ENCODE data around the gene IFT57. TPM values are rescaled to one million over a fixed set of nuclear protein-coding genes. Genes with fewer than 3 reads are reported as not detected.

Gene IFT57
- total and polyA plus RNA-seq, 2 experiments from 2014 or later = 28.6 to 49.0 TPM

DNA sequence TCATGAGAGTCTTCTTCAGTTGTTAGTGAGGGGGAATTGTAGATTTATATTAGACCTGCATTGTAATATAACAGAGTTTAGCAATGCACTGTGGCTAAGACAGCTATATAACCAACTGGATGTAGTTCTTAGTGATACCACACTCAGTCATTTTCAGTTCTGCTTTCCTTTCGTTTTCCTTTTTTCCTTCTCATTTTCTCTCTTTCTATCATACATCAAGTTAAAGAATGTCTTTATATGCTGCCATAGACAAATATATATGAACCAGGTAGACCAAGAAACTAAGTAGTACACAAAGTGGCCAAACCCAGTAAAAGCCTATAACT, 87.7 kb downstream of the IFT57 start:
- no peak for TF ChIP-seq CREB1 (CRISPR knock-in tag; IDR thresholded peaks at IDR 0.05; ENCODE audit: low read depth)
- Histone ChIP-seq H4K20me1 (replicated peaks; ENCODE audit: insufficient read depth) (no peaks in the 10 kb centered on the region), H3K4me3 (no peak overlapping the region), H3K4me2 (no peak overlapping the region), H3K36me3 (ENCODE audit: insufficient read depth) (no peaks in the 10 kb centered on the region), H3K9me2 (ENCODE audit: insufficient read depth) (no peaks in the 10 kb centered on the region), H3K27me3 (ENCODE audit: insufficient read depth) (no peaks in the 10 kb centered on the region), H3K4me1 (ENCODE audit: insufficient read depth) (peaks cover 6% of the 10 kb centered on the region), H3F3A (replicated peaks; ENCODE audit: low read depth) (no peaks in the 10 kb centered on the region), H2AFZ (peak overlapping the region; percentile 25), H3K79me2 (replicated peaks; ENCODE audit: insufficient read depth) (no peaks in the 10 kb centered on the region), H3K27ac (ENCODE audit: low read depth) (no peak overlapping the region)
- Mint-ChIP-seq H3K27me3 (ENCODE audit: insufficient read depth, low read depth, poor library complexity) (peaks cover 3% of the 10 kb centered on the region), H3K4me1 (peaks cover 10% of the 10 kb centered on the region), H3K27ac (no peak overlapping the region), H3K4me3 (no peak overlapping the region), H3K9me3 (no peaks in the 10 kb centered on the region), H3K36me3 (ENCODE audit: low read depth) (no peaks in the 10 kb centered on the region)
- ATAC-seq = no peak
- DNase-seq (ENCODE audit: low spot score) = no peak

DNA sequence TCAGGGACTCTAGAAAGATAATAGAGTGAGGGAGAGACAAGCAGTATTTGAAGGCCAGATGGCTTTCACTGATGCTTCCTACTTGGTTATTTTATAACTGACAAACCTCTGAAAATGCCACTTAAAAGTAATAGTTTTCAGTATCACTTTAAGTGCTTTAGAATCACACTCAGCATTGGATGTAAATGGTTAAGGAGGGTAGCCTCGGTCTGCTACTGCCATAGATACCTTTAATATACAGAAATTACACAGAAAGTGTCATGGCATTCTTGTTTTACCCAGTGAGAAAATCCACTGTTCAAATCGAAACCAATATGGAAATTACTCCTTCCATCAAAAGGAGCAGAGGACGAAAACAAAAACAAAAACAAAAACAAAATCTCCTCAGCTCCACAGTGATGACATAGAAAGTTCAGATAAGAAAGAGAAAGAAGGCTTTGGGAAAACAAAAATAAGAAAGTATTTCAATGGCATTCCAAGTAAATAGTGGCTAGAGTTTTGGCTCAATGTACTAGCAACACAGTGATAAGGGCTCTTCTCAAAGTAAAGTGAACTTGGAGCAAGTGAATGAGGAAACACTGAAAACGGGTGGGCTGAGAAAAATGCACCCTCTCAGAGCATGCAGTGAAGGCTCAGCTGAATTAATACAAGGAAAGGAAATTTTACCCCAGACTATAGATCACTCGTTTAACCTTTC, 88.2 kb downstream of the IFT57 start:
- H3K27me3 Mint-ChIP-seq (ENCODE audit: insufficient read depth, low read depth, poor library complexity) = peaks cover 2% of the 10 kb centered on the region
- Histone ChIP-seq H4K20me1 (replicated peaks; ENCODE audit: insufficient read depth) (no peaks in the 10 kb centered on the region), H3K4me3 (no peak overlapping the region), H3K4me1 (ENCODE audit: insufficient read depth) (peaks cover 6% of the 10 kb centered on the region), H3K27ac (ENCODE audit: low read depth) (no peak overlapping the region), H3K4me2 (no peak overlapping the region), H3K9me2 (ENCODE audit: insufficient read depth) (0 out of 2 replicates have a peak, but pooled peaks cover under 1% of the 10 kb centered on the region), H3F3A (replicated peaks; ENCODE audit: low read depth) (no peaks in the 10 kb centered on the region), H3K36me3 (ENCODE audit: insufficient read depth) (no peaks in the 10 kb centered on the region), H3K79me2 (replicated peaks; ENCODE audit: insufficient read depth) (no peaks in the 10 kb centered on the region), H2AFZ (peak overlapping the region; percentile 25), H3K27me3 (ENCODE audit: insufficient read depth) (no peaks in the 10 kb centered on the region)
- H3K4me1 Mint-ChIP-seq = peaks cover 10% of the 10 kb centered on the region
- ATAC-seq (no peak), DNase-seq (ENCODE audit: low spot score) (no peak)
- TF ChIP-seq JUNB (IDR thresholded peaks at IDR 0.05; ENCODE audit: unreplicated experiment) = no peak
- TF ChIP-seq ZNF331 (CRISPR knock-in tag; IDR thresholded peaks at IDR 0.05; ENCODE audit: low read depth) = no peak
- no peak for TF ChIP-seq STAT1 (IDR thresholded peaks at IDR 0.05; ENCODE audit: unreplicated experiment)
- TF ChIP-seq ZNF462 (CRISPR knock-in tag; IDR thresholded peaks at IDR 0.05) = no peak
- no peak for TF ChIP-seq POLR2AphosphoS5 (IDR thresholded peaks at IDR 0.05; ENCODE audit: low read depth)
- TF ChIP-seq CTCF (conservative IDR thresholded peaks at IDR 0.05; ENCODE audit: low read depth in 2 of 2) = no peak
- TF ChIP-seq, protein P1, sequence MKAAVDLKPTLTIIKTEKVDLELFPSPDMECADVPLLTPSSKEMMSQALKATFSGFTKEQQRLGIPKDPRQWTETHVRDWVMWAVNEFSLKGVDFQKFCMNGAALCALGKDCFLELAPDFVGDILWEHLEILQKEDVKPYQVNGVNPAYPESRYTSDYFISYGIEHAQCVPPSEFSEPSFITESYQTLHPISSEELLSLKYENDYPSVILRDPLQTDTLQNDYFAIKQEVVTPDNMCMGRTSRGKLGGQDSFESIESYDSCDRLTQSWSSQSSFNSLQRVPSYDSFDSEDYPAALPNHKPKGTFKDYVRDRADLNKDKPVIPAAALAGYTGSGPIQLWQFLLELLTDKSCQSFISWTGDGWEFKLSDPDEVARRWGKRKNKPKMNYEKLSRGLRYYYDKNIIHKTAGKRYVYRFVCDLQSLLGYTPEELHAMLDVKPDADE (IDR thresholded peaks at IDR 0.05) = no peak
- TF ChIP-seq EZH2phosphoT487 (IDR thresholded peaks at IDR 0.05; ENCODE audit: unreplicated experiment) = no peak
- no peak for TF ChIP-seq NANOG (IDR thresholded peaks at IDR 0.05; ENCODE audit: borderline replicate concordance)
- no peaks in the 10 kb centered on the region for H3K36me3 Mint-ChIP-seq (ENCODE audit: low read depth)
- no peak overlapping the region for H3K27ac Mint-ChIP-seq
- H3K9me3 Mint-ChIP-seq = no peaks in the 10 kb centered on the region
- no peak overlapping the region for H3K4me3 Mint-ChIP-seq

All from GM23338 (cell line).